ENCODE measurements around the gene RELN.

The RELN gene

DNA sequence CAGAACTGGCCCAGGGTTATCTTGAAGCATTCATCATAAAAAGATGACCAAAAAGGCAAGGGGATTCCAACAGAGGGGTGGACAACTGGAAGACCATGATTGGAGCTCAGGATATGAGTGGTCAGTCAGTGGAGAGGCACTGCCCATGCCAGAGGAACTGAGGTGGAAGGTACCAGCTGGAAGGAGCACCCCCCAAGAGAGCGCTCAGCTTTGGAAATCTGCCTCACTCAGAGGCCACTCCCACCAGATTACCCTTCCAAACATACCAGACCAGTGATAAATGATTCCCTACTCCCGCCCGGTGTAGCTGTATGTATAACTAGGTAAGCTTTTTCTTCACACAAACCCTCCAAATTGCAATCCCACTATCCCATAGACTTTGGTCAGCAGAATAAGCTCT is 286.5 kb downstream of the RELN start:
- DNase-seq (ENCODE audit: insufficient read length, low spot score): no peak
- no peak for TF ChIP-seq CTCF (IDR thresholded peaks at IDR 0.05; ENCODE audit: insufficient read depth, missing control alignments)
- FAIRE-seq: no peak

DNA sequence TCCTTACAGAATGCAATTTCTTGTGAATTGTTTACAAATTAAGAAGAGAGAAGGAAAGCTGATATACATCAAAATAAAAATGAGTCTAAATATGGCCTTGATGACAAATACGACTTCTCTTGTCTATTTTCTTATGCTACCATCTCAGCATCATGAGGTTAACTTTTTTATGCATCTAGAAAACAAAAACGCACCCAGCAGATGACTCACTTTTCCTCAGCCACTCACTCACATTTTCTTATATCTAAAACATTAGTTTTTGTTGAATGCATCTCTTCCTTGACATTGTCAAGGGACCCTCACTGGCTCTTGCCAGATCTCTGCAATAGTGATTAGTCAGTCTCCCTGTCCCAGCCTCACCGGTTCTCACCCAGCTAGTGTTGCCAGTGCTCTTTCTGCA is 287.0 kb downstream of the RELN start:
- no peak for DNase-seq (ENCODE audit: insufficient read length, low spot score)
- no peak for TF ChIP-seq CTCF (IDR thresholded peaks at IDR 0.05; ENCODE audit: insufficient read depth, missing control alignments)
- FAIRE-seq: no peak

GRCh38 chr7:103699032-103699431 is 290.4 kb downstream of the RELN start:
- no peak for FAIRE-seq
- TF ChIP-seq CTCF (IDR thresholded peaks at IDR 0.05; ENCODE audit: insufficient read depth, missing control alignments): no peak
- DNase-seq (ENCODE audit: insufficient read length, low spot score): no peak

- DNase-seq (ENCODE audit: insufficient read length, low spot score) (no peak), FAIRE-seq (no peak)
- no peak for TF ChIP-seq CTCF (IDR thresholded peaks at IDR 0.05; ENCODE audit: insufficient read depth, missing control alignments)
Measured at GRCh38 chr7:103698064-103698463, 291.4 kb downstream of the RELN start.

- DNase-seq (ENCODE audit: insufficient read length, low spot score) (no peak), FAIRE-seq (no peak)
- no peak for TF ChIP-seq CTCF (IDR thresholded peaks at IDR 0.05; ENCODE audit: insufficient read depth, missing control alignments)
Measured at GRCh38 chr7:103695521-103695920, 293.9 kb downstream of the RELN start.

DNA sequence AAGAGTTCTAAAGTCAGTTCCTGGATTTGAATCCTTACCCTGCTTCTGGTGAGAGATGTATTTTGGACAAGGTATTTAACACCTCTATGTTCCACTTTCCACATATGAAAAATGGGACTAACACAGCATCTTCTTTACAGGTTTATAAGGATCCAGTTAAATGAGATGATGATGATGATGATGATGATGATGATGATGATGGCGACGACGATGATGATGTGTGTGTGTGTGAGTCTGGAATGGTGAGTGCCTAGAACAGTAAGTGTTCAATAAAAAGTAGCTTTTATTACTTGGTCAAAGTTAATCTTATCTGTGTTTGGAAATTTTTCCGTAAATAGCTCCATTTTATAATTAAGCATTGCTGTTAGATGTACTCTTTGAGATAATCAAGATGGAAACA is 295.2 kb downstream of the RELN start:
- no peak for TF ChIP-seq CTCF (IDR thresholded peaks at IDR 0.05; ENCODE audit: insufficient read depth, missing control alignments)
- DNase-seq (ENCODE audit: insufficient read length, low spot score) (no peak), FAIRE-seq (no peak)

GRCh38 chr7:103691291-103691690 is 298.2 kb downstream of the RELN start:
- DNase-seq (ENCODE audit: insufficient read length, low spot score) (no peak), FAIRE-seq (no peak)
- TF ChIP-seq CTCF (IDR thresholded peaks at IDR 0.05; ENCODE audit: insufficient read depth, missing control alignments): no peak

Data from D721Med (cell line).